Psoas muscle (tissue), 8 donors: ENCODE measurements around the gene CENPF. TPM values are rescaled to one million over a fixed set of nuclear protein-coding genes. Genes with fewer than 3 reads are reported as not detected.
"Not testable (repeated sequence)": the region's sequence is repeated elsewhere in the genome, so short reads cannot be mapped to it uniquely, and the experiment has no call there.

Source experiments
- ATAC-seq, 4 donors: fragments of 200-7000 bp; cut with Tn5 transposase; one replicate each; pipeline ENCODE4 v1.9.1; 2020; ENCODE audit warnings: moderate library complexity in 3 of 4, mild to moderate bottlenecking in 2 of 4
- DNase-seq, 2 donors: peaks; one replicate each; pipeline ENCODE4 v3.0.0-alpha.2; 2020
- H3K27ac ChIP-seq: fragments of 200-600 bp; one replicate; pipeline ENCODE4 v1.8.0; 2022
- H3K27me3 ChIP-seq, 3 donors: fragments of 200-600 bp in 1 of 3; one replicate each; pipeline versions ENCODE4 v1.6.1 to v1.8.0; 2013 to 2022; ENCODE audit warnings: low read length in 2 of 3, mild to moderate bottlenecking in 2 of 3, moderate library complexity in 1 of 3; ENCODE audit not compliant: insufficient read depth in 3 of 3
- H3K36me3 ChIP-seq, 2 donors: fragments of 200-600 bp in 1 of 2; one replicate each; pipeline versions ENCODE4 v1.6.1 to v1.8.0; 2013 to 2022; ENCODE audit warnings: low read depth in 1 of 2, mild to moderate bottlenecking in 1 of 2, moderate library complexity in 1 of 2; ENCODE audit not compliant: insufficient read depth in 1 of 2
- H3K4me1 ChIP-seq: fragments of 200-600 bp; one replicate; pipeline ENCODE4 v1.8.0; 2022
- H3K4me3 ChIP-seq: fragments of 200-600 bp; one replicate; pipeline ENCODE4 v1.8.0; 2022; ENCODE audit warnings: mild to moderate bottlenecking
- H3K9me3 ChIP-seq: fragments of 200-600 bp; one replicate; pipeline ENCODE4 v1.8.0; 2022
- WGBS, 3 donors: extraction: QIAGEN DNeasy Blood & Tissue Kit; methylation state at CpG; one replicate each; pipeline versions ENCODE4 v1.1.6 to v1.1.7; 2013; 5-methylcytosine and 5-hydroxymethylcytosine counted together
- intact Hi-C, 2 donors: fragments of 100-400 bp; cut with DNase I; formaldehyde crosslinking; loops; one replicate each; pipeline versions ENCODE4 v1.11.0 to v1.14.2; 2022
- polyA plus RNA-seq, 3 donors: library from polyadenylated mRNA; stranded (reverse); fragments of 200-250 nt; gene quantifications; one replicate each; pipeline ENCODE4 v1.2.3, GENCODE V29; 2013
- total RNA-seq, 4 donors: library from RNA; stranded (reverse); fragmentation: NEBNext Ultra II Directional in 2 of 4; extraction: Animal tissue kit (Norgen Biotek cat#: 25700) in 2 of 4; gene quantifications; one replicate each; pipeline versions ENCODE4 v1.2.1 to v1.2.4, GENCODE V29; 2021 to 2023
- TF ChIP-seq, protein P1 (sequence below): fragments of 200-600 bp; IDR thresholded peaks from one replicate; pipeline ENCODE4 v1.8.0; 2022; ENCODE audit warnings: antibody characterized with exemption
- donor health status: healthy with polysubstance abuse.
- donor health status: DM: no; HTN: no; CAD: no; lungs with moderate emphysema.
- donor health status: Bipolar disorder and iron deficiency.
- donor health status: healthy.
- donor health status: DM: yes; HTN: yes; CAD: no.
- donor health status: DM: no; HTN: no; CAD: no.
- donor health status: DM: no; HTN: no; CAD: no.
- donor health status: DM: yes; HTN: yes; CAD: no.

The CENPF gene
- total and polyA plus RNA-seq, 7 donors: 0.04 to 1.2 (median 0.57) TPM

DNA sequence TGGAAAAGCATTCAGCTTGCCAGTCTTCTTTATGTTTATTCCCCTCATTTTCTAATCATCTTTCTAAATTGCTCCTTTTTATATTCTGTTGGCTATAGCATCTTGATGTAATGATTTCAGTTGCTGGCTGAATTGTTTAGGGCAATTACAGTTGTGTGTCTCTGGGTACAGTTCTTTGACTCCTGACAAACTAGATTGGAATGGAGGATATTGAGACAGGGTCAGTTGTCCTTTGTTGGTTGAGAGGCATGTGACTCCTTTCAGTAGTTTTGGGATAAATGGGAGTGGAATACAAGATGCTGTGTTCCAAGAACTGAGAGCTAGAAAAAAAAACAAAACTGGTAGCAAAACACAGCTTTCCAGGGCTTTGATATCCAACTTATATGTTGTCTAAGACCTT, 1.5 kb downstream of the CENPF start:
- intact Hi-C loops: no loop called here
- Histone ChIP-seq H3K4me1 (no peaks in the 10 kb centered on the region), H3K4me3 (no peak overlapping the region), H3K27me3 (no peaks in the 10 kb centered on the region), H3K36me3 (no peaks in the 10 kb centered on the region), H3K27ac (no peak overlapping the region), H3K9me3 (no peaks in the 10 kb centered on the region)
- ATAC-seq (no peak), DNase-seq (no peak)
- TF ChIP-seq, protein P1, sequence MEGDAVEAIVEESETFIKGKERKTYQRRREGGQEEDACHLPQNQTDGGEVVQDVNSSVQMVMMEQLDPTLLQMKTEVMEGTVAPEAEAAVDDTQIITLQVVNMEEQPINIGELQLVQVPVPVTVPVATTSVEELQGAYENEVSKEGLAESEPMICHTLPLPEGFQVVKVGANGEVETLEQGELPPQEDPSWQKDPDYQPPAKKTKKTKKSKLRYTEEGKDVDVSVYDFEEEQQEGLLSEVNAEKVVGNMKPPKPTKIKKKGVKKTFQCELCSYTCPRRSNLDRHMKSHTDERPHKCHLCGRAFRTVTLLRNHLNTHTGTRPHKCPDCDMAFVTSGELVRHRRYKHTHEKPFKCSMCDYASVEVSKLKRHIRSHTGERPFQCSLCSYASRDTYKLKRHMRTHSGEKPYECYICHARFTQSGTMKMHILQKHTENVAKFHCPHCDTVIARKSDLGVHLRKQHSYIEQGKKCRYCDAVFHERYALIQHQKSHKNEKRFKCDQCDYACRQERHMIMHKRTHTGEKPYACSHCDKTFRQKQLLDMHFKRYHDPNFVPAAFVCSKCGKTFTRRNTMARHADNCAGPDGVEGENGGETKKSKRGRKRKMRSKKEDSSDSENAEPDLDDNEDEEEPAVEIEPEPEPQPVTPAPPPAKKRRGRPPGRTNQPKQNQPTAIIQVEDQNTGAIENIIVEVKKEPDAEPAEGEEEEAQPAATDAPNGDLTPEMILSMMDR: no peak

DNA sequence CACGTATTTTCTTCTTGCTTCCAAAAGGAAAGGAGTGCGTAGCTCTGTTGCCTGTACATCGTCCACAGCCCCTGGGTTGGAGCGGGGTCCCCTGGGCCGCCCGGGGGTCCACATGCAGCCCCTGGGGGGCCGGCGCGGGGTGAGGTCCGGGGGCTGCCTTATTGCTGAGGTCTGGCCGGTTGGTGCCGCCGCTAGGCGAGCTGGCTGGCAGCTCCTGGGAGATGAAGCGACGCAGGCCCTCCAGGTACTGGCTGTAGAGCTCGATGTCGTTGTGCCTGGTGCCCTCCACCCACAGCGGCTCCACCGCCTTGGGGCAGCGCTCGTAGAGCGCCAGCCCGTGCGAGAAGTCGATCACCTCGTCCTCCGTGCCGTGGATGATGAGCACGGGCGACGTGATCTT, 2.5 kb downstream of the CENPF start:
- 97 to 98% (median 97%) methylated on average over 24 to 32 of the region's 32 CpGs for WGBS, 3 donors
- H3K27ac ChIP-seq, H3K9me3 ChIP-seq, H3K4me1 ChIP-seq, intact Hi-C loops, ATAC-seq, DNase-seq, H3K36me3 ChIP-seq, H3K27me3 ChIP-seq, H3K4me3 ChIP-seq: not testable (repeated sequence)

DNA sequence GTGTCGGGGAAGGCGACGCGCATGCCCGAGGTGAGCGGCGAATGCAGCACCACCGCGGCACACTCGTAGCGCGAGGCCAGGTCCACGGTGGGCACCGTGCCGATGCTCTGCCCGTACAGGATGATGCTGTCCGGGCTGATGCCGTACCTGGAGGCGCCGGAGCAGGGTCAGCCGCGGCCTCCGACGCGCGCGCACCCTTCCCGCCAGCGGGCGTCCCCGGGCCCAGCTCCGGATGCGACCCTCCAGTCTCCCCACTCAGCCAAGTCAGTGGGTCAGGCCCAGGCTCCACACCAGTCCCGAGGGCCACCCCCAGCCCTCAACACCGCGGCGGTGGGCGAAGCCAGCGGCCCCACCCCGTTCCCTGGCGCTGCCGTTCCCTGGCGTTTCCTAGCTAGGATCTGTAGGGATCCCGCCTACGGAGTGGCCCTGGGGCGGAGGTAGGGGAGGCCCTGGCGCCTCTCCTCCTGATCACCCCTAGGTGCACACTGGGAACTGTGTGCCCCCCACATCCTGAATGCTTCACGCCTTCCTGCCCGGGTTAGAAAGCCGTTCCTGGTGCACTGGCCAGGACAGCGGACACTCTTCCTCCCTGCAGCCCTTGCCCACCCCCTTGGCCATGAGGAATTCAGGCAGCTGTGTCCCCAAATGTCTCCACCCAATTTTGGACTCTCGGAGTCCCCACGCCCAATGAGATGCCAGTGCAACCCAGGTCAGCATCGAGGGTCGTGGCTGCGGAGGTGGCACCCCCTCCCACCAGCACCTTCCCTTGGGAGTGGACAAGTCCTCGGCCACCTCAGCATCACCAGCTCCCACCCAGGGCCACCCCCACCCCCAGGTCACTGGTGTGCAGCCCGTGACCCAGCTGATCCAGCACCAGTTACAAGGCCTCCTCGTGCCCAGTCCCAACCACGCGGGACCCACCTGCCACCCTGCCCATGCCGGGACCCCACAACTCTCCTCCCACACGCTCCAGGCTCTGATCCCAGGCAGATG, 3.2 kb downstream of the CENPF start:
- H3K27ac ChIP-seq, H3K4me3 ChIP-seq, ATAC-seq, H3K9me3 ChIP-seq, H3K36me3 ChIP-seq, intact Hi-C loops, H3K4me1 ChIP-seq, DNase-seq, H3K27me3 ChIP-seq: not testable (repeated sequence)
- 97 to 98% (median 97%) methylated on average over 47 to 63 of the region's 63 CpGs for WGBS, 3 donors

DNA sequence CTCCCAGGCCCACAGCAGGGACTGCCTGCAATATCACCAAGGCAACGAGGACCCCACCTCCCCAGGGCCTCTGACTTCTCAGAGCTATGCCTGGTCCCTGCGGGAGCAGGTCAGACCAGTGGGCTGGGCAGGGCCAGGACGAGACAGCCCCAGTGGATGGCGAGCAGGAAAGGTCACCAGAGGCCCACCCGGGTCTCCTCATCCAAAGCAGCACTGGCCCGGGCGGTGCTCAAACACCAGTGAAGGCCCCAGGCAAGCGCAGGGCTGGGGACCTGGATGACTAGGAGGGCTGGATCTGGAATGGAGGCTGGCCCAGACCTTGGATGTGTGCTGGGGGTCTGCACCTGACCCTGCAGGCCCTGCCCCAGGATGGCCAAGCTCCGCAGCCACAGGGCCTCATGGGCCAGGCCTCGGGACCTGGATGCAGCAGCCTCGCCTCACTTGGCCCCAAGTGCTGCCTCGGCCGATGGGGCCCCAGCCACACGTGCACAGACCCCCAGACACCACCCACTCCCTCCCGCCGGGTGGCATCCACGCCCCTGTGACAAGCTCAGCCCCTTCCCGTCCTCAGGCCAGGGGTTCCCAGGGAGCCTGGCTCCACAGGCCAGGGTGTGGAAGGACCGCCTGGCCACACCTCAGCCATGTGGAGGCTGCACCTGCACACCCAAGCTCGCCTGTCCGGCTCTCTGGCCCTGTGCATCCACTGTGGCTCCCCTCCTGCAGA, 4.7 kb downstream of the CENPF start:
- H3K4me3 ChIP-seq, H3K9me3 ChIP-seq, H3K27me3 ChIP-seq, H3K27ac ChIP-seq, ATAC-seq, DNase-seq, intact Hi-C loops, H3K36me3 ChIP-seq, H3K4me1 ChIP-seq: not testable (repeated sequence)
- 96 to 99% (median 97%) methylated on average over 13 to 21 of the region's 21 CpGs for WGBS, 3 donors

DNA sequence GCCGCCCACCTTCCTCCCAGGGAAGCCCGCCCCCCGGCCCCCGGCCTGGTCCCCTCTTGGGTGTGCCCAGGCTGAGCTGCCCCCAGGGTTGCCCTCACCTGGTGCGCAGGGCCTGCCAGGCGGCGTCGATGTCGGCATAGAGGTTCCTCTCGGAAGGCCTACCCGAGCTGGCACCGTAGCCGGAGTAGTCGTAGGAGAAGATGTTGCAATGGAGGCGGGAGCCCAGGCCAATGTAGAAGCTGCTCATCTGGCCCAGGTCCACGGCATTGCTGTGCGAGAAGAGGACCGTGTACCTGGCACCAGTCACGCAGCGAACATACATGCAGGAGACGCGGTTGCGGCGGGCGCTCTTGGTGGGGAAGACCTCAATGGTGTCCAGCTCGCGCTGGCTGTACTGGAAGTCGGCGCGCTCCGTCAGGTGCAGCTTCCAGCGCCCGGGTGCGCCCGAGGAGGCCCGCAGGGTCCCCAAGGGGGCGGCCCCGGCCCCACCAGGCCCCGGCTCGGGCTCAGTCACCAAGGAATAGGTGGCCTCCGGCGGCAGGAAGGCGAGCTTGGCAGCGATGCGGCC, 5.3 kb downstream of the CENPF start:
- intact Hi-C loops, H3K4me1 ChIP-seq, H3K36me3 ChIP-seq, H3K27me3 ChIP-seq, H3K9me3 ChIP-seq, H3K27ac ChIP-seq, DNase-seq, H3K4me3 ChIP-seq, ATAC-seq: not testable (repeated sequence)
- WGBS, 3 donors: 95 to 99% (median 98%) methylated on average over 40 to 45 of the region's 45 CpGs

DNA sequence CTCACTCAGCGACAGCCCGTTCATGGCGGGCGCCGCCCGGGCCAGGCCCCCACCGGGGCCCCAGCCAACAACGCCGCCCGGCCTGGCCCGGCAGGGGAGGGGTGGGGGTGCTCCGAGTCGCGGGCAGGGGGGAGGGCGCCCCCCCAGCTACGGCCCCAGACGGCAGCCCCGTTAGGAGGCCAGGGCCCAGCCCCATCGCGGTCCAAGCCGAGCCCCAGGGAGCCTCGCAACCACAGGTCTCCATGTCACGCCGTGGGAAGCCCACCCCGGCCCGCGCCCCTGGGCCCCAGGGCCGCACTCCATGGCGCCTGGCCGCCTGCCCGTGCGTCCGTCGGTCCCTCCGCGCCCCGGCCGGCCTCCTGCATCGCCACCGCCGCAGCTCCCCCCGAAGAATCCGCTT, 5.8 kb downstream of the CENPF start:
- H3K9me3 ChIP-seq, H3K27me3 ChIP-seq, ATAC-seq, H3K27ac ChIP-seq, DNase-seq, H3K36me3 ChIP-seq, intact Hi-C loops, H3K4me3 ChIP-seq, H3K4me1 ChIP-seq: not testable (repeated sequence)
- WGBS, 3 donors: 97 to 99% (median 98%) methylated on average over 28 to 42 of the region's 43 CpGs

DNA sequence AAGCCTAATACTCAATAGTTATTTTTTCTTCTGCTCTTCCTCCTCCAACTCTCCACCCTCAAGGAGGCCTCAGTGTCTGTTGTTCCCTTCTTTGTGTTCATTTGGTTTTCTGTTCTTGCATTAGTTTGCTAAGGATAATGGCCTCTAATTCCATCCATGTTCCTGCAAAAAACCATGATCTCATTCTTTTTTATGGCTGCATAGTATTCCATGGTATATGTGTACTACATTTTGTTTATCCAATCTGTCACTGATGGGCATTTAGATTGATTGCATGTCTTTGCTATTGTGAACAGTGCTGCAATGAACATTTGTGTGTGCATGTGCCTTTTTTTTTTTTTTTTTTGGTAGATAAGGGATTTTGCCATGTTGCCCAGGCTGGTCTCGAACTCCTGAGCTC, 6.7 kb downstream of the CENPF start:
- H3K9me3 ChIP-seq: peaks cover 2% of the 10 kb centered on the region
- H3K27me3 ChIP-seq: no peaks in the 10 kb centered on the region
- H3K4me1 ChIP-seq: no peaks in the 10 kb centered on the region
- DNase-seq: no peak
- no peak overlapping the region for H3K27ac ChIP-seq
- TF ChIP-seq, protein P1: no peak
- no peak overlapping the region for H3K4me3 ChIP-seq
- no peaks in the 10 kb centered on the region for H3K36me3 ChIP-seq
- WGBS, 3 donors: 100% methylated on average over 1 of the region's 1 CpG
- ATAC-seq: no peak
- intact Hi-C loops: no loop called here

DNA sequence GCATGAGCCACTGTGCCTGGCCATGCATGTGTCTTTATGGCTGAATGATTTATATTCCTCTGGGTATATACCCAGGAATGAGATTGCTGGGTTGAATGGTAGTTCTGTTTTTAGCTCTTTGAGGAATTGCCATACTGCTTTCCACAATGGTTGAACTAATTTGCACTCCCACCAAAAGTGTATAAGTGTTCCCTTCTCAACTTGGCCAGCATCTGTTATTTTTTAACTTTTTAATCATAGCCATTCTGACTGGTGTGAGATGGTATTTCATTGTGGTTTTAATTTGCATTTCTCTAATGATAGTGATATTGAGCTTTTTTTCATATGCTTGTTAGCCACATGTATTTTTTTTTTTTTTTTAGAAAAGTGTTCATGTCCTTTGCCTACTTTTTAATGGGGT, 7.1 kb downstream of the CENPF start:
- H3K9me3 ChIP-seq, intact Hi-C loops, H3K27ac ChIP-seq, H3K27me3 ChIP-seq, H3K4me3 ChIP-seq, H3K36me3 ChIP-seq, DNase-seq, ATAC-seq, H3K4me1 ChIP-seq: not testable (repeated sequence)
